ENCODE measurements around the gene ACSL3. TPM values are rescaled to one million over a fixed set of nuclear protein-coding genes. Genes with fewer than 3 reads are reported as not detected.

ACSL3 gene
- total RNA-seq, 8 experiments from 2014 or later: 55.0 to 253 (median 94.8) TPM

DNA sequence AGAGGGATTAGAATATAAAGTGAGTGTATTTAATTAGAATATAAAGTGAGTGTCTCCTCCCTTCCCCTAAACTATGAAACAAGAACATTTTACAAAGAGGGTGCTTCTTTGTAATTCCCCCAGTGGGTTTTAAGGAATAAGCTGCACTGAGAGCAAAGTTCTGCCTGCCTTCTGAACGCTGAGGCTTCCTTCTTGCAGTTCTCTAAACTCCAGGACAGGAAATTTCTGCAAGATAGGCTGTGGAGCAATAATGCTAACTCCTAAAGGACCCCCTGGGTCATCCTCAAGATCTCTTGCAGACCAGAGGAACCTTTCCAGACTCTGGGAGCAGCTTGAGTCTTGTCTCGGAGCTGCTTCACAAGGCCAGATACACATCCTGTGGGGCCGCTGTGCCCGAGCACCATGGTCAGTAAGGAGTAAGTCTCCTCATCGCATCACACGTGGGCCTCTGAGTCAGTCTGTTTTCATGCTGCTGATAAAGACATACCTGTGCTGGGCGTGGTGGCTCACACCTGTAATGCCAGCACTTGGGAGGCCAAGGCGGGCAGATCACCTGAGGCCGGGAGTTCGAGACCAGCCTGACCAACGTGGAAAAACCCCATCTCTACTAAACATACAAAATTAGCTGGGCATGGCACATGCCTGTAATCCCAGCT, 103.7 kb downstream of the ACSL3 start:
- ATAC-seq (replicated peaks in 6 of 8): no peak
- H3K4me3 ChIP-seq: no peak overlapping the region
- H3K4me1 ChIP-seq (replicated peaks in 1 of 2): no peaks in the 10 kb centered on the region
- no peak overlapping the region for H3K27ac ChIP-seq
- in situ Hi-C loops (cut with MboI; ENCODE audit: low pct_unique_long_range_greater_than_20kb in 2 of 9, low sequenced_read_pairs in 9 of 9, unreplicated experiment in 9 of 9): loop anchor here in 4 of 9 experiments (25.0 kb wide), 2 partner anchors 823 to 848 kb away; no protein-coding TSS in a partner anchor
- 64 to 92% (median 82%) methylated on average over 1 to 8 of the region's 11 CpGs; no CpG with 5 or more reads in 3 of the 10 experiments for WGBS, 10 experiments

DNA sequence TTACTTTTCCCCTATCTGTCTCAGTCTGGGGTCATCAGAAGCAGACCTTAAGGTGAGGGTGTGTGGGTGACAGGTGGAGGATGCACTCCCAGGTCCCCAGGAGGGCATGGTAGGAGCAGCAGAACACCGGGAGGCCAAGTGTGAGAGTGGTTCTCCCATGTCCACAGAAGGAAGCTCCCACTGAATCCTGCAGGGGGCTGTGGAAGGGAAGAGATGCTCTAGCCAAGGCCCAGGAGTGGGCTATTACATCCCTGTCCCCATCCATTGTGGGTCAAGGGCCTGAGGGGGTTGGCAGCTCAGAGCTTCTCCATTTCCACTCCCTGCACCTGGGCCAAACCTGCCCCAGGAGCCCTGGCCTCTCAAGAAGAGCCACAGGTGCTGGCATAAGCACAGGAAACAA, 104.7 kb downstream of the ACSL3 start:
- no peaks in the 10 kb centered on the region for H3K4me1 ChIP-seq (replicated peaks in 1 of 2)
- in situ Hi-C loops (cut with MboI; ENCODE audit: low pct_unique_long_range_greater_than_20kb in 2 of 9, low sequenced_read_pairs in 9 of 9, unreplicated experiment in 9 of 9): loop anchor here in 4 of 9 experiments (25.0 kb wide), 2 partner anchors 822 to 847 kb away; no protein-coding TSS in a partner anchor
- WGBS, 10 experiments: 67 to 100% (median 80%) methylated on average over 1 of the region's 1 CpG; no CpG with 5 or more reads in 7 of the 10 experiments
- no peak overlapping the region for H3K4me3 ChIP-seq
- no peak overlapping the region for H3K27ac ChIP-seq
- ATAC-seq (replicated peaks in 6 of 8): no peak

DNA sequence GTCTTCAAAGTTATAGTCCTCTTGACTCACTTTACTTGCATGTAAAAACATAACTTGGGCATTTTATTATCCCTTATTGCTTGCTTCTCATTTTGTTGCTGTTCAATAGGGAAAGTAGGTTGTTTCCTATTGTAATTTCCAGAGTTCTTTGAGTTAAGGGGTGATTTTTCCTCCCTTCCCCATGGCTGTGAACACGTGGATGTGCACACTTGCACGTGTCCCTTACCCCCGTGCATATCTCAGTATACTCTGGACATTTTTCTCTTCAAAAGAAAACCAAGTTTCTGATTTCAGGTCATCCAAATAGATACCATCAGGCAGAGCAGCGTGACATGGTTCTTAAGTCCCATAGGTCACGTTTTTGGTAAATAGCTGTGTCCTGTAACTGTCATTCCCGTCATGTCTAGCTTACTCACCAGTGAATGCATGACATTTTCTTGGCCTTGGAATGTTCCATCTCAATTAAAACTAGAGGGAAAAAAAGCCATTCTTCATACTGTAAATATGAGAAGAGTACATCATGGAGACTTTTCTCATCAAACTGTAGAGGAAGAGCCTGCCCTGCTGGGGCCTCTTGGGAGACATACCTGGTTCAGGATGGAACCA, 107.8 kb downstream of the ACSL3 start:
- 58 to 94% (median 88%) methylated on average over 4 to 6 of the region's 6 CpGs; no CpG with 5 or more reads in 4 of the 10 experiments for WGBS, 10 experiments
- ATAC-seq (replicated peaks in 6 of 8): no peak
- H3K4me3 ChIP-seq: no peak overlapping the region
- in situ Hi-C loops (cut with MboI; ENCODE audit: low pct_unique_long_range_greater_than_20kb in 2 of 9, low sequenced_read_pairs in 9 of 9, unreplicated experiment in 9 of 9): loop anchor here in 4 of 9 experiments (25.0 kb wide), 2 partner anchors 819 to 844 kb away; no protein-coding TSS in a partner anchor
- H3K27ac ChIP-seq: no peak overlapping the region
- H3K4me1 ChIP-seq (replicated peaks in 1 of 2): peaks cover 2 to 4% of the 10 kb centered on the region in 2 donors

DNA sequence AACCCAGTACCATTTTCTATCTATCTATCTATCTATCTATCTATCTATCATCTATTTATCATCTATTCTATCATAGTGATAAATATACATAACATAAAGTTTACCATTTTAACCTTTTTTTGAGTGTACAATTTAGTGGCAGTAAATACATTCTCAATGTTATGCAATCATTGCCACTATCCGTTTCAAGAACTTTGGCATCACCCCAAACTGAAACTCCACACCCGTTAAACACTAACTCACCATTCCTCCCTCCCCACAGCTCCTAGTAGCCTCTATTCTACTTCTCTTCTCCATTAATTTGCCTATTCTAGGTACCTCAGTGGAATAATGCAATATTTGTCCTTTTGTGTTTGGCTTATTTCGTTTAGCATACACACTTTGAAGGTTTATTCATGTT, 108.7 kb downstream of the ACSL3 start:
- in situ Hi-C loops (cut with MboI; ENCODE audit: low pct_unique_long_range_greater_than_20kb in 2 of 9, low sequenced_read_pairs in 9 of 9, unreplicated experiment in 9 of 9): loop anchor here in 4 of 9 experiments (25.0 kb wide), 2 partner anchors 818 to 843 kb away; no protein-coding TSS in a partner anchor
- WGBS, 10 experiments: 4 to 100% (median 64%) methylated on average over 1 to 3 of the region's 3 CpGs
- Histone ChIP-seq H3K4me3 (no peak overlapping the region), H3K27ac (no peak overlapping the region), H3K4me1 (replicated peaks in 1 of 2) (peaks cover 2 to 4% of the 10 kb centered on the region in 2 donors)
- ATAC-seq (replicated peaks in 6 of 8): peak in 2 of 8 experiments; percentile 42 to 47

DNA sequence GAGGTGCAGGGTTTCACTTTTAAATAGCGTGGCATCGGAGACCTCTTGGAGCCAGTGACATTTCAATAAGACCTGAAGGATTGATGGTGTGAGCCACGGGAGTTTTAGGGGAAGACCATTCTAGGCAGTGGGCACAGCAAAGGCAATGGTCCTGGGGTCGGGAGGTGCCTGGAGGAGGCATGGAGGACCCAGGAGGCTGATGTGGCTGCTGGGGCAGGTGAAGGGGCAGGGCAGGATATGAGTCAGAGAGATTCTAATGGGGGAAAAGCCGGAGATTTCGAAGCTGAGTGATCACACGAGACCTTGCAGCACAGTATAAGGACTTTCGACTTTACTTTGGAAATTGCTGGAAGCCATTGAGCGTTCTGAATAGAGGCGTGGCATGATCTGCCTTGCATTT, 111.6 kb downstream of the ACSL3 start:
- no peak overlapping the region for H3K4me3 ChIP-seq
- H3K4me1 ChIP-seq (replicated peaks in 1 of 2): peaks cover 2 to 6% of the 10 kb centered on the region in 2 donors
- 74 to 97% (median 81%) methylated on average over 4 to 6 of the region's 10 CpGs; no CpG with 5 or more reads in 5 of the 10 experiments for WGBS, 10 experiments
- ATAC-seq (replicated peaks in 6 of 8): no peak
- in situ Hi-C loops (cut with MboI; ENCODE audit: low pct_unique_long_range_greater_than_20kb in 2 of 9, low sequenced_read_pairs in 9 of 9, unreplicated experiment in 9 of 9): loop anchor here in 7 of 9 experiments (10.0 to 25.0 kb wide), 4 partner anchors 122 to 840 kb away; no protein-coding TSS in a partner anchor
- no peak overlapping the region for H3K27ac ChIP-seq

DNA sequence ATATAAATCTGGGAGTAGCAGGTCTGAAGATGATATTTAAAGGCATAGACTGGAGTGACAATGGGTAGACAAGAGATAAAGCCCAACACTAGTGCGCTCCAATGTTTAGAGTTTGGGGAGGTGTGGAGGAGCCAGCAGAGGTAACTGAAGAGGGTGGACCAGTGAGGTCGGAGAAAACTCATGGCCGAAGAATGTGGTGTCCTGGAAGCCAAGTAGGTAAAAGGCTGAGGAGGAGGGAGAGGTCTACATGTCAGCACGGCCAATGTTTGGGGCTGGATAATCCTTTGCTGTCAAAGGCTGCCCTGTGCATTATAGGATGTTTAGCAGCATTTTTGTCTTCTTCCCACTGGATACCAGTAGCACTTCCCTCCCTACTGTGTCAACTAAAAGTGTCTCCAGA, 112.4 kb downstream of the ACSL3 start:
- 75 to 100% (median 96%) methylated on average over 1 to 4 of the region's 4 CpGs; no CpG with 5 or more reads in 4 of the 10 experiments for WGBS, 10 experiments
- Histone ChIP-seq H3K4me1 (replicated peaks in 1 of 2) (peaks cover 2 to 6% of the 10 kb centered on the region in 2 donors), H3K27ac (no peak overlapping the region), H3K4me3 (no peak overlapping the region)
- no peak for ATAC-seq (replicated peaks in 6 of 8)
- in situ Hi-C loops (cut with MboI; ENCODE audit: low pct_unique_long_range_greater_than_20kb in 2 of 9, low sequenced_read_pairs in 9 of 9, unreplicated experiment in 9 of 9): loop anchor here in 7 of 9 experiments (10.0 to 25.0 kb wide), 4 partner anchors 122 to 839 kb away; no protein-coding TSS in a partner anchor

DNA sequence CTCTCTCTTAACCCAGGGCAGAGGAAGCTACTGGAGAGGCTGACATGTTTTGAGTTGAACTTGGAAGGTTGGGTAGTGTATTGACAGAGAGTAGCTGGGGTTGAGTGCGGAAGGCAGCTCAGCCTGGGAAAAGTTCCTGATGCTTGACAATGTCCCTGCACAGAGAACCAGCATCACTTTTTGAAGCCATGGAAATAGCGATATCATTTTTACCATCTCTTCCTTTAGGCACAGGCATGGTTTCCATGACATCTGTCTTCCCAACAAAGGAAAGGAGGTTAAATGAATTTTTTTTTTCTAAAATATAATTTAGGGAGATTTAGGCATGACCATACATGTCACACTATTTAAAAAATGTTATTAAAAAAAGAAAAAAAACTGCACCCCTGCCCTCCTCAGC, 112.9 kb downstream of the ACSL3 start:
- Histone ChIP-seq H3K4me1 (replicated peaks in 1 of 2) (peaks cover 2 to 6% of the 10 kb centered on the region in 2 donors), H3K27ac (no peak overlapping the region), H3K4me3 (no peak overlapping the region)
- in situ Hi-C loops (cut with MboI; ENCODE audit: low pct_unique_long_range_greater_than_20kb in 2 of 9, low sequenced_read_pairs in 9 of 9, unreplicated experiment in 9 of 9): loop anchor here in 7 of 9 experiments (10.0 to 25.0 kb wide), 4 partner anchors 121 to 839 kb away; no protein-coding TSS in a partner anchor
- ATAC-seq (replicated peaks in 6 of 8): no peak
- WGBS, 10 experiments: 29 to 100% (median 100%) methylated on average over 1 to 2 of the region's 2 CpGs; no CpG with 5 or more reads in 2 of the 10 experiments

DNA sequence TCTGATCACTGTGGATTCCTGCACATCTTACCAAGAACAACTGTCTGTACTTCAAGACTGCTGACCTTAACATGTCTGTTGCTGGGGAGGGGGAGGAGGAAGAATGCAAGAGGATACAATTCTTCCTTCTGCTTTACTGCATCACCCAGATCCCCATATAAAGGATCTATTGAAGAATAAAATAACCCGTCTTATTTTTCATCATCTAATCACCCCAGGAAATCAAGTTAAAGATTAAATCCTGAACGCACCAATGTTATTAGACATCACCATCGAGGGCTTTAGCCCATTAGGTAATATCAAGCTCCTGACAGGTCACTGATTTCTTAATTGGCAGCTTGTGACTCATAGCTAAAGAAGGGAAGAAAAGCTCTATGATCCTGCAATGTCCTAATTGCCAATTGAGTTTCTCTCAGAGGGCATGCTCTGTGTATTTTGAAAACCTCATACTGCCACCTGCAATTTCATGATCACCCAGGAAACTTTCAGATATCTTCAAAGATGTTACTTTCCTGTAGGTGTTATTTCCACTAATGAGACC, 115.8 kb downstream of the ACSL3 start:
- peak in 3 of 8 experiments; percentile 39 to 52 (median 47) for ATAC-seq (replicated peaks in 6 of 8)
- Histone ChIP-seq H3K4me1 (replicated peaks in 1 of 2) (peaks cover under 1 to 10% of the 10 kb centered on the region in 2 donors), H3K4me3 (no peak overlapping the region), H3K27ac (no peak overlapping the region)
- in situ Hi-C loops (cut with MboI; ENCODE audit: low pct_unique_long_range_greater_than_20kb in 2 of 9, low sequenced_read_pairs in 9 of 9, unreplicated experiment in 9 of 9): loop anchor here in 4 of 9 experiments (10.0 to 25.0 kb wide), 3 partner anchors 118 to 818 kb away; no protein-coding TSS in a partner anchor
- 58 to 100% (median 79%) methylated on average over 2 to 3 of the region's 3 CpGs; no CpG with 5 or more reads in 2 of the 10 experiments for WGBS, 10 experiments

DNA sequence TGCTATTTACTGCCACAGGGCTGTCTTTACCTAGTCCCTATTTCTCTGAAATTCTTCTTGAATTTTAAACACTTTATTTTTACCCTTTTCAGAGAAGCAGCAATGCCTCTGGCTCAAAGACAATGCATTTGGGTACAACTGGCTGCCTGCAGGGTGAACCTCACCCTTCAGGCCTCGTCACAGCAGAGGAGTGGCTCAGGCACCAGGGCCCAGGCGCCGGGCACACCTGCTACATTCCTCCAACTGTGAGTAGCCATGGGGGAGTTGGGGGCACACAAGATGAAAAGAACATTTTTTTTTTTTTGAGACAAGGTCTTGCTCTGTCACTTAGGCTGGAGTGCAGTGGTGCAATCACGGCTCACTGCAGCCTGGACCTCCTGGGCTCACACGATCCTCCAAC, 116.3 kb downstream of the ACSL3 start:
- 71 to 100% (median 100%) methylated on average over 1 to 3 of the region's 5 CpGs; no CpG with 5 or more reads in 5 of the 10 experiments for WGBS, 10 experiments
- no peak for ATAC-seq (replicated peaks in 6 of 8)
- Histone ChIP-seq H3K27ac (no peak overlapping the region), H3K4me3 (no peak overlapping the region), H3K4me1 (replicated peaks in 1 of 2) (peaks cover 6 to 12% of the 10 kb centered on the region in 2 donors)
- in situ Hi-C loops (cut with MboI; ENCODE audit: low pct_unique_long_range_greater_than_20kb in 2 of 9, low sequenced_read_pairs in 9 of 9, unreplicated experiment in 9 of 9): loop anchor here in 4 of 9 experiments (10.0 to 25.0 kb wide), 3 partner anchors 118 to 818 kb away; no protein-coding TSS in a partner anchor

DNA sequence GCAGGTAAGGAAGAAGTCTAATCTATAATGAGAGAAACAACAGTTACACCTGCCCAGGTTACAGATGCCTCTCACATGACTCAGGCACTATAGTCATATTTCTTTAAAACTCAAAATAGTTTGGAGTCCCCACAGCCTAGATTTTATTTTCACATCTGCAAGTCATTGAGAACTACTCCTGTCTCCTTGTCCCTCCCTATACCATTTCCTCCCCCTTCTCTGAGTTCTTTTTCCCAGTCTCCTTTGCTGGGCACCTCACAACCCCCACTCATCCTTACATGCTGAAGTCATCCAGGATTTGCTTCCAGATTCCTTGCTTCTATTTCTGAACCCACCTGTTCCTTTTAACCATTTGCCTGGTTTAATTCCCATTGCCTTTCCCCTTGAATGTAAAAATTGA, 118.0 kb downstream of the ACSL3 start:
- peaks cover 14 to 21% of the 10 kb centered on the region in 2 donors for H3K4me1 ChIP-seq (replicated peaks in 1 of 2)
- in situ Hi-C loops (cut with MboI; ENCODE audit: low pct_unique_long_range_greater_than_20kb in 2 of 9, low sequenced_read_pairs in 9 of 9, unreplicated experiment in 9 of 9): loop anchor here in 4 of 9 experiments (10.0 to 25.0 kb wide), 3 partner anchors 116 to 816 kb away; no protein-coding TSS in a partner anchor
- H3K27ac ChIP-seq: no peak overlapping the region
- no peak for ATAC-seq (replicated peaks in 6 of 8)
- no peak overlapping the region for H3K4me3 ChIP-seq

DNA sequence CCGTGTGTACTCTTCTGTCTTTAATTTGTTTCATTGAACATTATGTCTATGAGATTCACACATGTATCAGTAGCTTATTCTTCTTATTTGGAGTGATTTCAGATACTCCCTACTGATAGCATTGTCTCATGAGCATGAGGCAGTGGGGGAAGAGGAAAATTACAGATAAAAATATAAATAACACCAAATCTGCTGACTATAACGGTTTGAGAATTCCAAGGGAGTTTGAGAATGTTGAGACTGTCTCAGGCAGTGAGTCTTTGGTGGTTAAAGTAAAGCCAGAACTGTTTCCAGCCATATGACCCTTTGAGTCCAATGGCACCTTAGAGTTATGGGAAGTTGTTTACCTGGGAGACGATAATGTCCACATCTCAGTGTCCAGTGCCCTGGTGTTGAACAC, 118.6 kb downstream of the ACSL3 start:
- in situ Hi-C loops (cut with MboI; ENCODE audit: low pct_unique_long_range_greater_than_20kb in 2 of 9, low sequenced_read_pairs in 9 of 9, unreplicated experiment in 9 of 9): loop anchor here in 4 of 9 experiments (10.0 to 25.0 kb wide), 3 partner anchors 115 to 815 kb away; no protein-coding TSS in a partner anchor
- Histone ChIP-seq H3K4me1 (replicated peaks in 1 of 2) (peaks cover 14 to 21% of the 10 kb centered on the region in 2 donors), H3K27ac (no peak overlapping the region), H3K4me3 (no peak overlapping the region)
- no peak for ATAC-seq (replicated peaks in 6 of 8)
- 20 to 100% (median 57%) methylated on average over 1 to 3 of the region's 3 CpGs; no CpG with 5 or more reads in 1 of the 10 experiments for WGBS, 10 experiments

DNA sequence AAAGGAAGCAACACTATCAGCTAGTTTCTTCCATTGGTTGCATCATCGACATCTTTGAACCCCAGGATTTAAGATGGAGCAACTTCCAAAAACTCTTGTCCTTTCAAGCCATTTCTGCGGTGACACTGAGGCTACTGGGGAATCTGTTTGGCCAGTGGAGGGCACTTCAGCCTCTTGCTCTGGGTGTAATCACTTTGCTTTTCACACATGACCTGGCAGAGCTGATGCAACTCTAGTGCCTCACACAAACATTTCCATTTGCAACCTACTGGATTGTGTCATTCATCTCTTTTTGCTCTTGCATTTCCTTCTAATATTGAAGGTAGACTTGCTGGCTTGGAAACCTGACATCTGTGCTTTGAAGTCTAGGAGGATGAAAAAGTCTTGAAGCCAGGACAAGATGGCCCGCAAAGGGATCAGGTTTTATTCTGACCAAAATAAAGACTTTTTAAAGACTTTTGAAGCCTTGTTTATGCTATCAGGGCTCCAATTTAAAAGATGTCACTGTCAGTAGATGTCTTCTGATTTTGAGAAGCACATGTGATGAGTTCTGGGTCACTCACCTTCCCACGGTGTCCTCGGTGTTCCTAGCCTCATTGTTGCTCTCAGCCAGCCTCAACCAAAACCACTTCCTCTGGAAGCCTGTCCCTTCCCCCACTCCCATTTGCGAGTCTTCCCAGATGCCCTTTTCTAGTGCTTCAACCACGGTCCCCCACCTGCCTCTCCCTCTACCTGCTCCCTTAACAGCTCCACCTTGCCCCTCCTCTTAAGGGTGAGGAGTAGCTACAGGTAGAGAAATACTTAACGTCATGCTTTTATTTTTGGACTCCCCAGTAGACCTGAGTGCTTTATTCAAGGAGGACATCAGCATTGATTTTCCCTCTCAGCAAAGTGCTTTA, 121.4 kb downstream of the ACSL3 start:
- in situ Hi-C loops (cut with MboI; ENCODE audit: low pct_unique_long_range_greater_than_20kb in 2 of 9, low sequenced_read_pairs in 9 of 9, unreplicated experiment in 9 of 9): loop anchor here in 1 of 9 experiments (25.0 kb wide), 1 partner anchor 805 kb away; no protein-coding TSS in a partner anchor
- ATAC-seq (replicated peaks in 6 of 8): peak; percentile 98 to 100 (median 100)

More for the DNA sequence above, 121.4 kb downstream of the ACSL3 start:
- no peak overlapping the region for H3K4me3 ChIP-seq
- 41 to 94% (median 76%) methylated on average over 1 to 8 of the region's 8 CpGs for WGBS, 10 experiments
- peak overlapping the region; percentile 45 to 57 for H3K27ac ChIP-seq
- peaks cover 14 to 18% of the 10 kb centered on the region in 2 donors for H3K4me1 ChIP-seq (replicated peaks in 1 of 2)
